DOHH2 (cell line): ENCODE results near the gene DLAT.

Experiments used
- EZH2phosphoT487 ChIP-seq: fragments of 200-600 bp; sonication (generic); IDR thresholded peaks from 2 replicates; pipeline ENCODE4 v1.6.1; 2017; ENCODE audit warnings: borderline replicate concordance, mild to moderate bottlenecking, antibody characterized with exemption, low read length, moderate library complexity, mixed read lengths
- TF ChIP-seq, protein P1 (sequence below): fragments of 200-600 bp; sonication (generic); IDR thresholded peaks from one replicate; pipeline ENCODE4 v1.5.1; 2014; ENCODE audit warnings: antibody characterized with exemption, mild to moderate bottlenecking, low read depth, low read length; ENCODE audit not compliant: poor library complexity, severe bottlenecking

DNA sequence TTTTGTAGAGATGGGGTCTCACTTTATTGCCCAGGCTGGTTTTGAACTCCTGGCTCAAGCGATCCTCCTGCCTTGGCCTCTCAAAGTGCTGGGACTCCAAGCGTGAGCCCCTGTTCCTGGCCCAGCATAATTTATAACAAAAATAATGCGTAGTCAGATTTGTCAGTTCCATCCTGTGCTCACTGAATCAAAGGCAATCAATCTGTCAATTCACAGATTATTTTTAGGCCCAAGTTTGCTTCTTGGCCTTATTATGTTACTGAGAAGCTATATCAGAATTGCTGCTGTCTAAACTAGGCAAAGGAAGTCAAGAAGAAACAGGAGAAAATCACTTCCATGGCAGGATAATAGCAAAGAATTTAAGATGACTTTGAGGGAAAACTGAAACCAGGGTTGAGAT, 8.7 kb downstream of the DLAT start:
- TF ChIP-seq, protein P1, sequence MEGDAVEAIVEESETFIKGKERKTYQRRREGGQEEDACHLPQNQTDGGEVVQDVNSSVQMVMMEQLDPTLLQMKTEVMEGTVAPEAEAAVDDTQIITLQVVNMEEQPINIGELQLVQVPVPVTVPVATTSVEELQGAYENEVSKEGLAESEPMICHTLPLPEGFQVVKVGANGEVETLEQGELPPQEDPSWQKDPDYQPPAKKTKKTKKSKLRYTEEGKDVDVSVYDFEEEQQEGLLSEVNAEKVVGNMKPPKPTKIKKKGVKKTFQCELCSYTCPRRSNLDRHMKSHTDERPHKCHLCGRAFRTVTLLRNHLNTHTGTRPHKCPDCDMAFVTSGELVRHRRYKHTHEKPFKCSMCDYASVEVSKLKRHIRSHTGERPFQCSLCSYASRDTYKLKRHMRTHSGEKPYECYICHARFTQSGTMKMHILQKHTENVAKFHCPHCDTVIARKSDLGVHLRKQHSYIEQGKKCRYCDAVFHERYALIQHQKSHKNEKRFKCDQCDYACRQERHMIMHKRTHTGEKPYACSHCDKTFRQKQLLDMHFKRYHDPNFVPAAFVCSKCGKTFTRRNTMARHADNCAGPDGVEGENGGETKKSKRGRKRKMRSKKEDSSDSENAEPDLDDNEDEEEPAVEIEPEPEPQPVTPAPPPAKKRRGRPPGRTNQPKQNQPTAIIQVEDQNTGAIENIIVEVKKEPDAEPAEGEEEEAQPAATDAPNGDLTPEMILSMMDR, result no peak
- TF ChIP-seq EZH2phosphoT487, result no peak
